ENCODE results near the gene KRTAP19-2. TPM values are rescaled to one million over a fixed set of nuclear protein-coding genes. Genes with fewer than 3 reads are reported as not detected.

The KRTAP19-2 gene
- total RNA-seq, 1 experiment from 2014 or later, result not detected

DNA sequence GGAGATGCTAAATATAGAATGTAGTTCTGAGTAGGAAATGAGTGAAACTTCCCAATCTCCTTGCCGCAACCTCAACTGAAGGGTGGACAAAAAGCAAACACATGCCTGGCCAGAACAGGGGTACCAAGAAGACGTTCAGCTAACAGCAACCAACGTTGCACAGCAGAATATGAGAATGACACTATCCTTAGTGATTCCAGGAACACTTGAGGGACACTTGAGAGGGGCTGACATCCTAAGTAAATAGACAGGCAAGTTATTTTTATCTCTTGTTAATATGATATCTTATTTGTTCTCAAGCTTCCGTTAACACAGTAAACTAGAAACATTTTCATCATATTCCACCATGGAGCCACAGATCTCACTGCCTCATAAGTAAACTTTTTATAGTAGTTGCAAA lies 8.0 kb downstream of the KRTAP19-2 start:
- CTCF ChIA-PET, result no interaction called here
- POLR2A ChIA-PET (ENCODE audit: low non-redundant PET), result no interaction called here
- BruUV-seq (replicated peaks), result no TSS peak

GRCh38 chr21:30478004-30478403 lies 9.2 kb downstream of the KRTAP19-2 start:
- intact Hi-C loops (cut with micrococcal nuclease; ENCODE audit: unreplicated experiment), result no loop called here
- Histone ChIP-seq H3K4me1 (ENCODE audit: insufficient read depth, low read length, poor library complexity, severe bottlenecking) (no peaks in the 10 kb centered on the region), H3K27me3 (replicated peaks; ENCODE audit: insufficient read depth, low read depth, low read length, poor library complexity) (no peaks in the 10 kb centered on the region), H3K4me3 (ENCODE audit: low read depth, low read length, poor library complexity, severe bottlenecking) (no peak overlapping the region), H3K36me3 (ENCODE audit: insufficient read depth, low read length, poor library complexity, severe bottlenecking) (no peaks in the 10 kb centered on the region), H3K27ac (ENCODE audit: low read depth, low read length, poor library complexity, severe bottlenecking) (no peak overlapping the region), H3K9me3 (ENCODE audit: low read depth, low read length, poor library complexity, severe bottlenecking) (no peaks in the 10 kb centered on the region)
- no TSS peak for BruUV-seq (replicated peaks)
- ChIA-PET POLR2A (ENCODE audit: low non-redundant PET) (no interaction called here), CTCF (no interaction called here)
- DNase-seq (ENCODE audit: low spot score), result no peak
- TF ChIP-seq EZH2 (IDR thresholded peaks at IDR 0.05; ENCODE audit: borderline replicate concordance, low read depth, low read length, poor library complexity, severe bottlenecking), result no peak
- TF ChIP-seq CTCF (conservative IDR thresholded peaks at IDR 0.05; ENCODE audit: low read depth, low read length), result no peak

More for the DNA sequence above, 8.0 kb downstream of the KRTAP19-2 start:
- Histone ChIP-seq H3K27ac (ENCODE audit: low read depth, low read length, poor library complexity, severe bottlenecking) (no peak overlapping the region), H3K4me3 (ENCODE audit: low read depth, low read length, poor library complexity, severe bottlenecking) (no peak overlapping the region), H3K27me3 (replicated peaks; ENCODE audit: insufficient read depth, low read depth, low read length, poor library complexity) (no peaks in the 10 kb centered on the region), H3K9me3 (ENCODE audit: low read depth, low read length, poor library complexity, severe bottlenecking) (no peaks in the 10 kb centered on the region), H3K4me1 (ENCODE audit: insufficient read depth, low read length, poor library complexity, severe bottlenecking) (no peaks in the 10 kb centered on the region), H3K36me3 (ENCODE audit: insufficient read depth, low read length, poor library complexity, severe bottlenecking) (no peaks in the 10 kb centered on the region)
- intact Hi-C loops (cut with micrococcal nuclease; ENCODE audit: unreplicated experiment), result no loop called here
- TF ChIP-seq EZH2 (IDR thresholded peaks at IDR 0.05; ENCODE audit: borderline replicate concordance, low read depth, low read length, poor library complexity, severe bottlenecking) (no peak), CTCF (conservative IDR thresholded peaks at IDR 0.05; ENCODE audit: low read depth, low read length) (no peak)
- DNase-seq (ENCODE audit: low spot score), result no peak

- Histone ChIP-seq H3K27ac (ENCODE audit: low read depth, low read length, poor library complexity, severe bottlenecking) (no peak overlapping the region), H3K9me3 (ENCODE audit: low read depth, low read length, poor library complexity, severe bottlenecking) (no peaks in the 10 kb centered on the region), H3K36me3 (ENCODE audit: insufficient read depth, low read length, poor library complexity, severe bottlenecking) (no peaks in the 10 kb centered on the region), H3K4me1 (ENCODE audit: insufficient read depth, low read length, poor library complexity, severe bottlenecking) (no peaks in the 10 kb centered on the region), H3K4me3 (ENCODE audit: low read depth, low read length, poor library complexity, severe bottlenecking) (no peak overlapping the region), H3K27me3 (replicated peaks; ENCODE audit: insufficient read depth, low read depth, low read length, poor library complexity) (no peaks in the 10 kb centered on the region)
- no peak for DNase-seq (ENCODE audit: low spot score)
- TF ChIP-seq CTCF (conservative IDR thresholded peaks at IDR 0.05; ENCODE audit: low read depth, low read length), result no peak
- no peak for TF ChIP-seq EZH2 (IDR thresholded peaks at IDR 0.05; ENCODE audit: borderline replicate concordance, low read depth, low read length, poor library complexity, severe bottlenecking)
- BruUV-seq (replicated peaks), result no TSS peak
- ChIA-PET CTCF (no interaction called here), POLR2A (ENCODE audit: low non-redundant PET) (no interaction called here)
- intact Hi-C loops (cut with micrococcal nuclease; ENCODE audit: unreplicated experiment), result loop anchor here (10.0 kb wide), 1 partner anchor 124 kb away; the partner anchor contains the start of gene KRTAP23-1
Measured at GRCh38 chr21:30468900-30469714, 18.1 kb downstream of the KRTAP19-2 start.

Measured in A673 (cell line).